Adrenal gland (tissue), 5 donors: ENCODE measurements around the gene KCTD10.

Experiments
- POLR2A ChIP-seq, 2 donors: fragments of 450-650 bp; IDR thresholded peaks; one replicate each; pipeline ENCODE4 v1.6.1; 2017; ENCODE audit warnings: antibody characterized with exemption in 2 of 2, mild to moderate bottlenecking in 2 of 2, moderate library complexity in 1 of 2
- TF ChIP-seq, protein P1 (sequence below), 6 experiments: fragments of 450-650 bp in 4 of 6; fragments of 200-600 bp in 2 of 6; sonication (generic) in 1 of 6; IDR thresholded peaks; 1 replicate in 5 of 6; 2 replicates in 1 of 6; pipeline versions ENCODE4 v1.5.1 to v1.8.0; 2016 to 2021; ENCODE audit warnings: antibody characterized with exemption in 6 of 6, mild to moderate bottlenecking in 2 of 6, moderate library complexity in 1 of 6
- donor health status: DM: no; HTN: no; CAD: no.

DNA sequence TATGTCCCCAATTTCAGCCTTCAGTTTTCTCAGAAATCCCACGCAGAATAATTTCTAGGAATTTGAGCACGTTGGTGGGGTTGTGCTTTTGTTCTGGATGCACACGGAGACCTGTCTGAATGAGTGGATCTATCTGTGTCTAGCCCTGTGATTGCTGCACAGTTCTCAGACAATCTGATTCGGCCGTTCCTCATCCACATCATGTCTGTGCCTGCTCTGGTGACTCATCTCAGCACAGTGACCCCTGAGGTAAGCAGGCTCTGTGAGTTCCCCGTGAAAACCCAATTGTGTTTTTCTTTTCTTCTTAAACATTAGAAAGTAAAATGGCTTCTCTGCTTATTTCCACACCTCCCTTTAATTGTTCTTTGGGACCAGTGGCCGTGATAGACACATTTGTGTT, 20.6 kb upstream of the KCTD10 start:
- TF ChIP-seq, protein P1, sequence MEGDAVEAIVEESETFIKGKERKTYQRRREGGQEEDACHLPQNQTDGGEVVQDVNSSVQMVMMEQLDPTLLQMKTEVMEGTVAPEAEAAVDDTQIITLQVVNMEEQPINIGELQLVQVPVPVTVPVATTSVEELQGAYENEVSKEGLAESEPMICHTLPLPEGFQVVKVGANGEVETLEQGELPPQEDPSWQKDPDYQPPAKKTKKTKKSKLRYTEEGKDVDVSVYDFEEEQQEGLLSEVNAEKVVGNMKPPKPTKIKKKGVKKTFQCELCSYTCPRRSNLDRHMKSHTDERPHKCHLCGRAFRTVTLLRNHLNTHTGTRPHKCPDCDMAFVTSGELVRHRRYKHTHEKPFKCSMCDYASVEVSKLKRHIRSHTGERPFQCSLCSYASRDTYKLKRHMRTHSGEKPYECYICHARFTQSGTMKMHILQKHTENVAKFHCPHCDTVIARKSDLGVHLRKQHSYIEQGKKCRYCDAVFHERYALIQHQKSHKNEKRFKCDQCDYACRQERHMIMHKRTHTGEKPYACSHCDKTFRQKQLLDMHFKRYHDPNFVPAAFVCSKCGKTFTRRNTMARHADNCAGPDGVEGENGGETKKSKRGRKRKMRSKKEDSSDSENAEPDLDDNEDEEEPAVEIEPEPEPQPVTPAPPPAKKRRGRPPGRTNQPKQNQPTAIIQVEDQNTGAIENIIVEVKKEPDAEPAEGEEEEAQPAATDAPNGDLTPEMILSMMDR (IDR thresholded peaks at IDR 0.05): no peak
- TF ChIP-seq POLR2A (IDR thresholded peaks at IDR 0.05): no peak
